ENCODE measurements around the gene TNNT1. TPM values are rescaled to one million over a fixed set of nuclear protein-coding genes. Genes with fewer than 3 reads are reported as not detected.

The TNNT1 gene
- polyA plus RNA-seq, 1 of the 3 experiments (the other 2 are of a cell fraction), result 39.5 TPM

GRCh38 chr19:55169136-55169535 is 20.1 kb upstream of the TNNT1 start:
- POLR2A ChIA-PET, result no interaction called here
- CTCF ChIA-PET, result interaction anchor here (0.7 to 6.3 kb wide), 3 partner anchors 9 to 249 kb away, joined by 5 to 37 read pairs (median 19); no protein-coding TSS in a partner anchor
- no peak for TF ChIP-seq PBX3 (IDR thresholded peaks at IDR 0.05)
- TF ChIP-seq POLR2AphosphoS5 (IDR thresholded peaks at IDR 0.05; ENCODE audit: low read depth, low read length), result no peak
- no peak for TF ChIP-seq ZBTB33 (IDR thresholded peaks at IDR 0.05; ENCODE audit: borderline replicate concordance, low read depth)
- no peak for TF ChIP-seq GABPA (IDR thresholded peaks at IDR 0.05; ENCODE audit: low read depth)
- TF ChIP-seq NFIC (IDR thresholded peaks at IDR 0.05; ENCODE audit: borderline replicate concordance), result no peak
- no peak for TF ChIP-seq SMC3 (IDR thresholded peaks at IDR 0.05; ENCODE audit: low read depth, low read length)
- no peak for TF ChIP-seq REST (IDR thresholded peaks at IDR 0.05; ENCODE audit: low read depth, low read length)
- no peak for TF ChIP-seq SIN3A (IDR thresholded peaks at IDR 0.05; ENCODE audit: borderline replicate concordance, low read depth, low read length)
- TF ChIP-seq TAF1 (IDR thresholded peaks at IDR 0.05; ENCODE audit: borderline replicate concordance, low read depth, low read length), result no peak
- TF ChIP-seq RFX5 (IDR thresholded peaks at IDR 0.05; ENCODE audit: low read length), result no peak
- no peak for TF ChIP-seq MXI1 (IDR thresholded peaks at IDR 0.05; ENCODE audit: low read depth, low read length)
- no peak for TF ChIP-seq RCOR1 (IDR thresholded peaks at IDR 0.05; ENCODE audit: low read length)
- TF ChIP-seq CHD2 (IDR thresholded peaks at IDR 0.05; ENCODE audit: low read length, partially characterized antibody), result no peak
- no peak for TF ChIP-seq RXRA (IDR thresholded peaks at IDR 0.05; ENCODE audit: borderline replicate concordance, low read depth)
- TF ChIP-seq MEF2A (IDR thresholded peaks at IDR 0.05; ENCODE audit: borderline replicate concordance, low read depth), result no peak
- TF ChIP-seq CTCF (IDR thresholded peaks at IDR 0.05), result no peak
- TF ChIP-seq JUND (IDR thresholded peaks at IDR 0.05), result no peak

More at GRCh38 chr19:55169136-55169535, 20.1 kb upstream of the TNNT1 start:
- Histone ChIP-seq H2AFZ (ENCODE audit: low read depth) (no peak overlapping the region), H3K4me1 (ENCODE audit: control insufficient read depth in 1 of 2, insufficient read depth in 2 of 2, low read depth in 1 of 2, low read length in 1 of 2) (peaks cover 0 to 6% of the 10 kb centered on the region in 2 experiments; a peak in 1 of 4 replicates), H4K20me1 (ENCODE audit: insufficient read depth) (no peaks in the 10 kb centered on the region), H3K9ac (no peak overlapping the region), H3F3A (replicated peaks; ENCODE audit: insufficient read depth) (no peaks in the 10 kb centered on the region), H3K79me2 (ENCODE audit: insufficient read depth) (no peaks in the 10 kb centered on the region), H3K4me3 (ENCODE audit: low read depth in 2 of 2, low read length in 1 of 2) (no peak overlapping the region), H3K9me3 (no peaks in the 10 kb centered on the region), H3K4me2 (no peak overlapping the region), H3K27me3 (ENCODE audit: insufficient read depth) (peaks cover 36% of the 10 kb centered on the region; the same call in 1 of the 2 replicates), H3K9me2 (no peaks in the 10 kb centered on the region), H3K36me3 (replicated peaks in 1 of 2; ENCODE audit: control insufficient read depth in 1 of 2, insufficient read depth in 2 of 2, low read length in 1 of 2) (no peaks in the 10 kb centered on the region), H3K27ac (ENCODE audit: low read depth in 2 of 2, low read length in 1 of 2) (no peak overlapping the region)
- no peak for DNase-seq
- 46% methylated on average over 4 of the region's 4 CpGs for WGBS (ENCODE audit: low lambda C conversion rate)
